Activated naive CD4-positive, alpha-beta T cell treated with anti-CD3 and anti-CD28 coated beads, Interleukin-2, amount 50 U/mL, for 24 hours (primary cell): Measurements from ENCODE around the gene GABPB1.
A peak's percentile ranks its signal among the peaks of the same experiment; 100 is the strongest.

Source experiments
- H3K27ac Mint-ChIP-seq: one replicate; pipeline ENCODE4 v1.8.0; 2021; ENCODE audit warnings: mild to moderate bottlenecking, mixed read lengths
- H3K27me3 Mint-ChIP-seq: one replicate; pipeline ENCODE4 v1.8.0; 2021; ENCODE audit warnings: mixed read lengths
- H3K36me3 Mint-ChIP-seq: one replicate; pipeline ENCODE4 v1.8.0; 2021; ENCODE audit warnings: mixed read lengths
- H3K4me1 Mint-ChIP-seq: one replicate; pipeline ENCODE4 v1.8.0; 2021; ENCODE audit warnings: mixed read lengths
- H3K4me3 Mint-ChIP-seq: one replicate; pipeline ENCODE4 v1.8.0; 2021; ENCODE audit warnings: mild to moderate bottlenecking, mixed read lengths
- H3K9me3 Mint-ChIP-seq: one replicate; pipeline ENCODE4 v1.8.0; 2021; ENCODE audit warnings: mixed read lengths

Gene GABPB1

DNA sequence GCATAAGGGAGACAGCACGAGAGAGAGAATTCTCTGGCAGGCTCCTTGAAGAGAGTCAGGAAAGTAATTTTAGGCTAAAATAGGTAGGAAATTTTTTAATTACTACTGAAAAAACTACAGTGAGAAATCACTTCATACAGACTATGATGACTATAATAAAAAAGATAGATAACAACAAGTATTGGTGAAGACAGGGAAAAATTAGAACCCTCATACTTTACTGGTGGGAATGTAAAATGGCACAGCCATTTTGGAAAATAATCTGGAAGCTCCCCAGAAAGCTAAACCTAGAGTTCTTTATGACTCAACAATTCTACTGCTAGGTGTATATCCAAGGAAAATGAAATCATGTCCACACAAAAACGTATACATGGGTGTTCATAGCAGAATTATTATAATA, 87.4 kb downstream of the GABPB1 start:
- H3K9me3 Mint-ChIP-seq: no peaks in the 10 kb centered on the region
- peaks cover 17% of the 10 kb centered on the region for H3K4me1 Mint-ChIP-seq
- H3K27ac Mint-ChIP-seq: no peak overlapping the region
- no peaks in the 10 kb centered on the region for H3K27me3 Mint-ChIP-seq
- no peaks in the 10 kb centered on the region for H3K36me3 Mint-ChIP-seq
- H3K4me3 Mint-ChIP-seq: no peak overlapping the region

DNA sequence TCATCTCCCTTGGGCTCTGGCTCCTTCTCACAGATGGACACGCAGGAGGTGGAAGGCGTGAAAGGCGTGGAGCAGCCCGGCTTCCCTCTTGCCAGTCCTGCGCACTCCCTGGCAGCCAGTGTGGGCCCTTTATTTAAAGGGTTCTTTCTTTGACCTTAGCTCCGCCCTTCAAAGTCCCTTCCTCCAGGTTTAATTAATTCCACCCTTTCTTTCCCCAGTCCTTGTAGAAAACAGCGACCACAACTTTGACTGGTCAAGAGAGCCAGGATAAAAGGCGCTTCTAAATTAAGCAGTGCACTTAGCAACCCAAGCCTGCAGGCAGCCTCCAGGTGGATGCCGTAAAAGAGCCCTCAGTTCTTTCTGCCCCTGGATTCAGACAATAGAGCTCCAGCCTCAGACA, 89.4 kb downstream of the GABPB1 start, which contains the start of gene HDC:
Gene HDC (minus strand): TSS at position 107 of the 400 bp plus-strand sequence. CDS start 103 bp downstream, at position 4.
- Mint-ChIP-seq H3K9me3 (no peaks in the 10 kb centered on the region), H3K4me3 (no peak within 1 kb of the TSS), H3K4me1 (peaks cover 34% of the 10 kb centered on the region), H3K27me3 (no peaks in the 10 kb centered on the region), H3K36me3 (no peaks in the 10 kb centered on the region), H3K27ac (peak within 1 kb of the TSS; percentile 36)

DNA sequence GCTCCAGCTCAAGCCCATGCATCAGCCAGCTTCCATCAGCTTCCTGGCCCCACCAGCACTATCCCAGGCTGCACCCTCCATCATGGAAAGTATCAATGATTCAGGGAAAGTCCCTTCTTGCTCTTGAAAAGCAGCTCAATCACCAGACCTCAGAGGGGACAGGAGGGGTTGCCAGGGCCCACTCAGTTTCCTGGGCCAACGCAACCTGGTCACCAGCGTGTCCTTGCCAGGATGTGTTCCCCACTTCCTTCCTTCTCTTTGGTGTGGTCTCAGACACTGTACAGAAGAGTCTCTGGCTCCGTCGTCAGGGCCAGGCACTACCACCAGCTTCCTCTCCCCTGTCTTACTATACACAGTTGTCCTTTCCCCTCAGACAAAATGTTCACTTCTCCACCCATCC, 92.5 kb downstream of the GABPB1 start:
- Mint-ChIP-seq H3K9me3 (no peaks in the 10 kb centered on the region), H3K4me3 (peak overlapping the region; percentile 23), H3K36me3 (no peaks in the 10 kb centered on the region), H3K27ac (peak overlapping the region; percentile 85), H3K27me3 (no peaks in the 10 kb centered on the region), H3K4me1 (peaks cover 48% of the 10 kb centered on the region)

DNA sequence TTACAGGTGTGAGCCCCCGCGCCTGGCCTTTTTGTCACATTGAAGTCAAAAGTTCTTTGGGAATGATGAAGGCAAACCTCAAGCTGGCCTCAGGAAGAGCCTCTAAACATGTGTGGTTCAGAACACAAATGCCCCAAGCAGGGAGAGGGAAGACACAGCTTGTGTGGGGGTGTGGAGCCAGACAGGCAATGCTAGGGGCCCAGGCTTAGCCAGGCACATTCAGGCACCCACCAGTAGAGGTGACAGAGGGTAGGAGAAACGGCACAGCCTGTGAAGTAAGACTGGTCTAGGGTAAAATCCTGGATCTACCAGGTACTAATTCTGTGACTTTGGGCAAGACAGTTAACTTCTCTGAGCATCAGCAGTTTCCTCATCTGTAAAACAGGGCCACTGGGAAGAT, 93.0 kb downstream of the GABPB1 start:
- Mint-ChIP-seq H3K27me3 (no peaks in the 10 kb centered on the region), H3K9me3 (no peaks in the 10 kb centered on the region), H3K27ac (peak overlapping the region; percentile 82), H3K4me3 (no peak overlapping the region), H3K36me3 (no peaks in the 10 kb centered on the region), H3K4me1 (peaks cover 48% of the 10 kb centered on the region)

DNA sequence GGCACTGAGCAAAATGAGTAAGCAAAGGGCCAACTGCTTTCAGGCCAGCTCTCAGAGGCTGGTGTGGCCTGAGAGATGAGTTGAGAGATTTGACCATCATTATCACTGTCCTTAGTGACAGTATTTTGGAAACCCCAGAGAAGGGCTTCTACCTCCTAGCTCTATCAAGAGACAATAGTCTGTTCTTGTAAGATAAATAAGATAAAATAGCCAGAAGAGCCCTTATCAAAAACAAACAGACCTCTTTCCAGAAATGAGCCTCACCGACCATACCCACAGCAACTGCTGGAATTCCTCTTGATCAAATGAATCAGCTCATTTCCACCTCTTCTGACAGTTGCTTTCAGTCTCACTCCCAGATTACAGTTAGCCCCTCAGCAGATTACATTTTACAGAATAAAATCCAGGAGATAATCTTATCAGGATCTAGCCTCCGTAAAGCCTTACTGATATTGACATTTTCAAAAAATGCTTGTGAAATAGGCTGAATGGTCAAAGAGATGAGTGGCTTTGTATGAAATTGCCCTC, 94.0 kb downstream of the GABPB1 start:
- no peaks in the 10 kb centered on the region for H3K9me3 Mint-ChIP-seq
- H3K27ac Mint-ChIP-seq: peak overlapping the region; percentile 94
- H3K4me1 Mint-ChIP-seq: peaks cover 48% of the 10 kb centered on the region
- H3K27me3 Mint-ChIP-seq: no peaks in the 10 kb centered on the region
- H3K4me3 Mint-ChIP-seq: peak overlapping the region; percentile 60
- H3K36me3 Mint-ChIP-seq: no peaks in the 10 kb centered on the region

DNA sequence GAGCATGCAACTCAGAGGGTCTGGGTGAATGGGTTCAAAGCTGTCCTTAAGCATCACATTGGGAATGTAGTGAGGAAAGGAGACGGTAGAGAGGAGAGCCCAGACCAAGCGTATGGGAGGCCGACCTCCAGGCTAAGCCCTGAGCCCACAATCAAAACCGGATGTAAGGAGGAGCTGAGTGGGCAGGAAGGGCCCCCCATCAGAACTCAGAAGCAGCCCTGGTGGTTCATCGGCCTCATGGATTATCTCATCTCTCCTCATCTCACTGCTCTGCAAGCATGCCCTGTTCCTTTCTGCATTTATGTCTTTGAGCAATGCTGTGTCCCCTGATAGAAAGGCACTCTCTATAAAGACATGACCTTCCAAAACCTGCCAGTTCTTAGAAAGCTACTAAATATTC, 95.7 kb downstream of the GABPB1 start:
- Mint-ChIP-seq H3K4me1 (peaks cover 46% of the 10 kb centered on the region), H3K36me3 (no peaks in the 10 kb centered on the region), H3K9me3 (no peaks in the 10 kb centered on the region), H3K27ac (peak overlapping the region; percentile 36), H3K4me3 (no peak overlapping the region), H3K27me3 (no peaks in the 10 kb centered on the region)

DNA sequence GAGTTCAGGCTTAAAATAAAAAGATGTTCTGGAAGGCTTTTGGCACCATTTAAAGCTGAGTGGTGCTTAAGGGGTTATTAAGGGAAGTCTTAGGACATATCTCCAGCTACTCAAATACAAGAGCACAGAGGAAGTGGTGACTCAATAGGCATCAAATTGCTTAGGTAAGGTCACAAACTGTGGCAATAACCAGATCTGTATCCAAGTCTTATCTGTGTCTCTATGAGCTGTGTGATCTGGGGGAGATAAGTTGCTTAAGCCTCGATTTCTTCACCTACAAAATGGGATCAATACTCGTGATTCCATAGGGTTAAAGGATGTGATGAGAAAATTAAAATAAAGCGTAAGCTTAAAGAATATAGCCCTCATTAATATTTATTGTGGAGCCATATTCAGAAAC, 97.1 kb downstream of the GABPB1 start:
- Mint-ChIP-seq H3K4me1 (peaks cover 35% of the 10 kb centered on the region), H3K36me3 (no peaks in the 10 kb centered on the region), H3K9me3 (no peaks in the 10 kb centered on the region), H3K27ac (no peak overlapping the region), H3K27me3 (no peaks in the 10 kb centered on the region), H3K4me3 (no peak overlapping the region)

DNA sequence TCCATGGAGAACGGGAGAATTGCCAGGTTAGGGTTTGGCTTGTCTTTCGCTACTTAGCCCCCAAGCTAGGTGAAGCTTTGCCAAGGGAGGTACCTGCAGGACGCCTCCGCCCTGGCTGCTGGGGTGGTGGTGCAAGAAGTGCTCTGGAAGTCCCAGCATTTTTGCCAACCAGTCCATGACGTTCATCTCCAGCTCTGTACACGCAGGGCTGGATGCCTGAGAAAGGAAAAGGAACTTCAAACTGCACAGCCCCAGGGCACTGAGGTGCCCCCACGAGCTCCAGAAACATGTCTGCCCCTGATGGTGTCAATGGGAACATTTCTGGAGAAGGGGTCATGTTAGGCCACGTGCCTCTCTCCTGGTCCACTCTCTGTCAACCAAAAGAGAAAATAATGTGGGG, 97.7 kb downstream of the GABPB1 start:
- Mint-ChIP-seq H3K27me3 (no peaks in the 10 kb centered on the region), H3K4me3 (no peak overlapping the region), H3K36me3 (no peaks in the 10 kb centered on the region), H3K27ac (peak overlapping the region; percentile 18), H3K4me1 (peaks cover 29% of the 10 kb centered on the region), H3K9me3 (no peaks in the 10 kb centered on the region)

DNA sequence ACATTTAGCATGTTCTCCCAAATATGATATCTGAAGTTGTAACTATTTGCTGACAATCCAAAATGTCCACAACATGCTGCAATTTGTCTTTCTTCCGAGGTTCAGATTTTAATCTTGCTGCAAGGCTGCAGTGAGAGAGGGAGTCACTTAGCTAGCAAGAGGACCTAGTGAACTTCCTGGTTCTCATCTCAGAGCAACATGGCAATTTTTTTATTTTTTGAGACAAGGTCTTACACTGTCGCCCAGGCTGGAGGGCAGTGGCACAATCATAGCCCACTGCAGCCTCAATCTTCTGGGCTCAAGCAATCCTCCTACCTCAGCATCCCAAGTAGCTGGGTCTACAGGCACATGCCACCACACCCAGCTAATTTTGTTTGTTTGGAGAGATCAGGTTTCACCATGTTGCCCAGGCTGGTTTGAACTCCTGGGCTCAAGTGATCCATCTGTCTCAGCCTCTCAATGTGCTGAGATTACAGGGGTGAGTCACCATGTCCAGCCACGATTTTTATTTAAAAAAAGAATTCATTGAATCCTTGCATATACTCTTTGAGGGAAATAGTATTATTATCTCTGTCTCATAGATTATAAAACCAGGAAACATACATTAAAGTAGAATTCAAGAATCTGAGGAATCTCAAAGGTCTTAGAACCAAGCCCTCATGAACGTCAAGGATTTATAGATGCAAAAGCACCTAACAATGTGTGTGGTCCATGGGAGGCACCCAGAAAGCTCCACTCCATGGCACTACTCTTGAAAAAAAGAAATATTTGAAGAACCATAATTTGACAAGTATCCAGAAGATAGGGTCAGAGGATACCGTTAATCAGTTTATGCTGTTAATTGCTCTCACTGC, 98.6 kb downstream of the GABPB1 start:
- Mint-ChIP-seq H3K36me3 (no peaks in the 10 kb centered on the region), H3K9me3 (no peaks in the 10 kb centered on the region), H3K27ac (no peak overlapping the region), H3K4me1 (peaks cover 21% of the 10 kb centered on the region), H3K27me3 (no peaks in the 10 kb centered on the region), H3K4me3 (no peak overlapping the region)

DNA sequence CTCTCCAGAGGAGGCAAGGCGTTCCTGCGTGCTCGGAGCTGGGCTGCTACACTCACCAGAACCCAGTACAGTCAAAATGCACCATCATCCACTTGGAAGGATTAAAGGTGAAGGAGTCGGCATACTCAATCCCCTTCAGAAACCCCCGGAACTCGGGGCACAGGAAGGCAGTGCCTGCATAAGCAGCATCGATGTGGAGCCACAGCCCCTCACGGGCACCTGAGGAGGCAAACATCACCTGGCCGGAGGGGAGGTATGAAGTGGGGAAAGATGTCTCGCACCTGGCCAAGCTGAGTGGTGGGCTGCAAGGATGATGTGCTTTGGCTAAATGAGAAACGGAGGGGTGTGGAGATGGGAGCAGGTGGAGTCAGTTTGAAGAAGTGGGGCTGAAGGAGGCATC, 102.4 kb downstream of the GABPB1 start:
- Mint-ChIP-seq H3K27me3 (no peaks in the 10 kb centered on the region), H3K9me3 (no peaks in the 10 kb centered on the region), H3K4me3 (no peak overlapping the region), H3K27ac (no peak overlapping the region), H3K36me3 (no peaks in the 10 kb centered on the region), H3K4me1 (peaks cover 19% of the 10 kb centered on the region)

DNA sequence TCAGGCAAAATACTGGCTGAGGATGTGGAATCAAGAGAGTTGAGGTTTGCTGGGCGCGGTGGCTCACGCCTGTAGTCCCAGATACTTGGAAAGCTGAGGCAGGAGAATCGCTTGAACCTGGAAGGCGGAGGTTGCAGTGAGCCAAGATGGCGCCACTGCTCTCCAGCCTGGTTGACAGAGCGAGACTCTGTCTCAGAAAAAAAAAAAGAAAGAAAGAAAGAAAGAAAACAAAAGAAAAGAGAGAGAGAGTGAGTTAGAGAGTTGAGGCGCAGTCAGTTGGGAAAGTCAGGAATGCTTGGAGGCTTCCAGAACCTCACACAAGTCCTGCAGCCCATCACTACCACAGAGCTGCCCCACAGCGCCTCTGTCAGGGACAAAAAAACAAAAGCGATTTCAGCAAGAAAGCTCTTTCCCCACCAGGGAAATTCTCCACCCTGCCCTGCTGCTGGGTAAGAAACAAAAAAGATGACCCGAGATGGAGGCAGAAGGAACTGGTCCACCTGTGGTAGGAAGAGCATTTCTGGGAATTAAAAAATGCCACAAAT, 103.3 kb downstream of the GABPB1 start:
- Mint-ChIP-seq H3K4me1 (peaks cover 22% of the 10 kb centered on the region), H3K9me3 (no peaks in the 10 kb centered on the region), H3K36me3 (no peaks in the 10 kb centered on the region), H3K27ac (no peak overlapping the region), H3K27me3 (no peaks in the 10 kb centered on the region), H3K4me3 (no peak overlapping the region)

DNA sequence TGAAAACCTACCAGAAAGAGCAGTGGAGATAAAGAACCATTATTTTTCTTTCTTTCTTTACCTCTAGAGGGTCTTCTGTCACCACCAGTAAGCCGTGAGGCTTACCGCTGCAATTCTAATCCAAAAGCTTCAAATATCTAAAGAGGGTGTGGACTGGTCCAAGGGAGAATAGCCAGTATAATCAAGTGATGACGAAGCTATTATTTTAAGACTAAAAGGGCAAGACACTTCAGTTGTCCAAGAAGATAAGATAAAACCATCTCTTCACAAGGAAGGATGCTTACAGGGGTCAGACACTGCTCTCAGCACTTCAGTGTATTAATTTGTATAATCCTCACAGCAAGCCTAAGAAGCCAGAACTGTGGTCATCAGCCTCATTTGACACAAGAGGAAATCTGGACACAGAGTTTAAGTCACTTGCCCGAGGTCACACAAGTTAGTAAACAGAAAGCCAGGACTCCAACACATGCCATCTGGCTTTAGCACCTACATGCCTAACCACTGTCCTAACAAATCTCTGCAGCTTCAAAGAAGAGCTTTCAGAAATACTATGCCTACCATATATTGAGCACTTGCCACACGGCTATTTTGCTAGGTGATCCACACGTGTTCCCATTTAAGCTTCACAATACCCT, 104.1 kb downstream of the GABPB1 start:
- no peaks in the 10 kb centered on the region for H3K36me3 Mint-ChIP-seq
- H3K27me3 Mint-ChIP-seq: no peaks in the 10 kb centered on the region
- H3K4me1 Mint-ChIP-seq: peaks cover 22% of the 10 kb centered on the region
- H3K4me3 Mint-ChIP-seq: no peak overlapping the region
- H3K9me3 Mint-ChIP-seq: no peaks in the 10 kb centered on the region
- H3K27ac Mint-ChIP-seq: no peak overlapping the region

DNA sequence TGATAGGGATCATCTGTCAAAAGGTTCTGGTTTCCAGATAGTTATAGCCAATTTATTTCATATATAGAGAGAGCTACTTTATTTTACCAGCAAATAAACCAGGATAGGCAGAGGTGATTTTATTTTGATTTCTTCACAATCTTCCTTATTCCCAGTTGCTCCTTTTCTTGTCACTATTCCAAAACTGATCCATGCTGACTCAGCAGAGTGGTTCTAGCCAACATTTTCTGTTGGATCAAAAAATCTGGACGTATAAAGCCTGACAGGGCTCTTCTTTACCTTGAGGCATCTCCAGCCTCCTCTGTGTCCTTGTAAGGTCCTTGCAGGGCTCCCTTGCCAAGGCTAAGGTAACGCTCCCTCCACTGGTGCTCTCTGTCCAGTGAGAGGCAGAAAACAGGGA, 105.3 kb downstream of the GABPB1 start:
- Mint-ChIP-seq H3K27ac (peak overlapping the region; percentile 67), H3K27me3 (no peaks in the 10 kb centered on the region), H3K36me3 (no peaks in the 10 kb centered on the region), H3K4me3 (no peak overlapping the region), H3K9me3 (no peaks in the 10 kb centered on the region), H3K4me1 (peaks cover 22% of the 10 kb centered on the region)

DNA sequence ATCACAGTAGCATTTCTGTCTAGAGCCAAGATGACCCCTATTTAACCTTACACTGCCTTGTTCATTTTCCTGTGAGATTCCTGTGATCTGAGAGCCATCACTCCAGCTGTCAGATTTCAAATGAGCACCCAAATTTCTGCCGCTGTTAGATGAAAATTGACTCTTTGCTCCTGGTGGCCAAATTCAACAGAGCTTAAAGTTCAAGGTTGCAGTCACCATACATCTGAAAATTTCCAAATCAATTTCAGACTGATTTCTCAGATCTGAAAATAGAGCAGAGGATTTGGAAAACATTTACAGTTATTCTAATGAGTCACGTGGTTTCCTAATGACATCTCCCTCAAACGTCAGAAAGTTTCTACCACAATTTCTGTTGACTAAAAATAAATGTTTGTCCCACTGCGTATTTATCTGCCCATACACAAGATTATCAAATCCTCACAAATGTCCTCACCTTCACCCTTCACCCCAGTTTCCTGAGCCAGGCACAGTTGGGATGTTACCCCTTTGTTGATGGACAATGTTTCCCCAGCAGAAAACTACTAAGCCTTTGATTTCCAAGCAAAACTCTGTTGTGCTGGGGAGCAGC, 105.9 kb downstream of the GABPB1 start:
- Mint-ChIP-seq H3K36me3 (no peaks in the 10 kb centered on the region), H3K4me1 (peaks cover 22% of the 10 kb centered on the region), H3K27me3 (no peaks in the 10 kb centered on the region), H3K4me3 (peak overlapping the region; percentile 61), H3K27ac (peak overlapping the region; percentile 87), H3K9me3 (no peaks in the 10 kb centered on the region)

DNA sequence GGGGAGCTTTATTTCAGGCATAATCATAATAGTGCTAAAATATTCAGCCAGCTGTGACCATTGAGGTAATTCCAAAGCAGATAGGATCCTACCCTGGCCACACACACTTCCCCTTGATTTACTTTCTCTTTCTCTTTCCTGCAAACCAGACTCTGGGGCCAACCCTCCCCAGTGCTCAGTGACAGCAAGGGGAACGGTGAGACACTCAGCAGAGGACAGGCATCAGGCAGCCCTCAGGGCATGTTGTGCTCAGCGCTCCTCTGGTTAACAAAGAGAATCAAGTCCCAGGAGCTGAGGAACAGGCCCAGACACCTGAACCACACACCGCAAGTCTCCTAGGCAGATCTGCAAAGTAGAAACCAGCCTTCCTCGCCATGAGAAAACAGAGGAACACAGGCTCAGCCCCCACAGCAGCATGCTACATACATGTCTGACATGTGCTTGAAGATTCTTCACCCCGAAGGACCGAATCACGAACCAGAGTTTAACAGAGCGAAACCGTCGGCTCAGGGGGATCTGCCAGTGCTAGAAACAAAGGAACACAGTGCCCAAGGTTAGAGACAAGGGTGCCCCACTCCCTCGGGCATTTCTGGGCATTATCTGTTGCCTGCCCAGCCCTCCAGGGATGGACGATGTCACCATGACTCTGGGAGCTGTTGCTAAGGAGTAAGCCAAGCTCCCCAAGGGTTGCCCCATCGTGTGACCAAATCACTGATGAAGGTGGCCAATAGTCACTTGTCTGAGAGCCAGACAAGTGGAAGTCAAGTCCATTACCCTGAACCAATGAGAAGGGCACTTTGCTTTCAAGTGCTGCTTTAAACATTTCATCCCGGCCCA, 107.0 kb downstream of the GABPB1 start:
- no peaks in the 10 kb centered on the region for H3K27me3 Mint-ChIP-seq
- peak overlapping the region; percentile 87 for H3K27ac Mint-ChIP-seq
- H3K9me3 Mint-ChIP-seq: no peaks in the 10 kb centered on the region
- peaks cover 22% of the 10 kb centered on the region for H3K4me1 Mint-ChIP-seq
- peak overlapping the region; percentile 69 for H3K4me3 Mint-ChIP-seq
- no peaks in the 10 kb centered on the region for H3K36me3 Mint-ChIP-seq
